SK-N-MC (cell line): ENCODE measurements around the gene CLMP.

Experiments
- EZH2 ChIP-seq: fragments of 200-600 bp; sonication (generic); IDR thresholded peaks from one replicate; pipeline ENCODE4 v1.6.1; 2017; ENCODE audit warnings: antibody characterized with exemption
- POLR2AphosphoS5 ChIP-seq: IDR thresholded peaks from 2 replicates; pipeline ENCODE4 v1.6.1; 2012; ENCODE audit warnings: mild to moderate bottlenecking, low read depth, low read length, borderline replicate concordance

GRCh38 chr11:123129920-123130319 lies 65.1 kb downstream of the CLMP start:
- TF ChIP-seq EZH2 (no peak), POLR2AphosphoS5 (no peak)
